Prostate gland (tissue), 2 donors: ENCODE results near the gene NACAD. TPM values are rescaled to one million over a fixed set of nuclear protein-coding genes. Genes with fewer than 3 reads are reported as not detected.

Experiments used
- DNase-seq: peaks from one replicate; pipeline ENCODE4 v3.0.0-alpha.2; 2019; ENCODE audit warnings: low spot score
- H3K27ac ChIP-seq, 2 donors: fragments of 200-600 bp; sonication (generic); 2 replicates each; pipeline ENCODE4 v1.5.1; 2017 to 2019
- H3K27me3 ChIP-seq: fragments of 200-600 bp; sonication (generic); replicated peaks from 2 replicates; pipeline ENCODE4 v1.5.1; 2019; ENCODE audit not compliant: insufficient read depth
- H3K36me3 ChIP-seq, 2 donors: fragments of 200-600 bp; sonication (generic); 1 replicate in 1 of 2; 2 replicates in 1 of 2; pipeline versions ENCODE4 v1.5.1 to v1.8.1; 2017 to 2019
- H3K4me1 ChIP-seq: fragments of 200-600 bp; sonication (generic); replicated peaks from 2 replicates; pipeline ENCODE4 v1.5.1; 2019
- H3K4me3 ChIP-seq, 2 donors: fragments of 200-600 bp; sonication (generic); 2 replicates each; pipeline ENCODE4 v1.5.1; 2017 to 2019
- H3K9me3 ChIP-seq: fragments of 200-600 bp; sonication (generic); 2 replicates; pipeline ENCODE4 v1.5.1; 2017
- CTCF ChIP-seq, 4 experiments: fragments of 200-600 bp in 2 of 4; fragments of 450-650 bp in 2 of 4; sonication (generic) in 2 of 4; IDR thresholded peaks; 1 replicate in 3 of 4; 2 replicates in 1 of 4; pipeline ENCODE4 v1.5.1; 2016 to 2019; ENCODE audit warnings: antibody characterized with exemption in 4 of 4, mild to moderate bottlenecking in 2 of 4, moderate library complexity in 2 of 4
- POLR2A ChIP-seq: fragments of 450-650 bp; IDR thresholded peaks from one replicate; pipeline ENCODE4 v1.6.1; 2016; ENCODE audit warnings: antibody characterized with exemption, mild to moderate bottlenecking
- POLR2AphosphoS5 ChIP-seq: sonication (generic); formaldehyde crosslinking; IDR thresholded peaks from one replicate; pipeline ENCODE4 v1.6.1; 2017; ENCODE audit warnings: antibody characterized with exemption
- WGBS: methylation state at CpG from one replicate; pipeline ENCODE4 v1.1.5; 2018; 5-methylcytosine and 5-hydroxymethylcytosine counted together
- intact Hi-C: fragments of 100-400 bp; cut with DNase I; formaldehyde crosslinking; loops from one replicate; pipeline ENCODE4 v1.14.2; 2022
- total RNA-seq, 2 donors: library from RNA; depleted of rRNA; stranded (reverse); fragments of >200 nt; gene quantifications; one replicate each; pipeline ENCODE4 v1.1.0, GENCODE V29; 2016

Gene NACAD
- total RNA-seq, 2 donors from 2014 or later = 3.5 to 10.3 TPM

DNA sequence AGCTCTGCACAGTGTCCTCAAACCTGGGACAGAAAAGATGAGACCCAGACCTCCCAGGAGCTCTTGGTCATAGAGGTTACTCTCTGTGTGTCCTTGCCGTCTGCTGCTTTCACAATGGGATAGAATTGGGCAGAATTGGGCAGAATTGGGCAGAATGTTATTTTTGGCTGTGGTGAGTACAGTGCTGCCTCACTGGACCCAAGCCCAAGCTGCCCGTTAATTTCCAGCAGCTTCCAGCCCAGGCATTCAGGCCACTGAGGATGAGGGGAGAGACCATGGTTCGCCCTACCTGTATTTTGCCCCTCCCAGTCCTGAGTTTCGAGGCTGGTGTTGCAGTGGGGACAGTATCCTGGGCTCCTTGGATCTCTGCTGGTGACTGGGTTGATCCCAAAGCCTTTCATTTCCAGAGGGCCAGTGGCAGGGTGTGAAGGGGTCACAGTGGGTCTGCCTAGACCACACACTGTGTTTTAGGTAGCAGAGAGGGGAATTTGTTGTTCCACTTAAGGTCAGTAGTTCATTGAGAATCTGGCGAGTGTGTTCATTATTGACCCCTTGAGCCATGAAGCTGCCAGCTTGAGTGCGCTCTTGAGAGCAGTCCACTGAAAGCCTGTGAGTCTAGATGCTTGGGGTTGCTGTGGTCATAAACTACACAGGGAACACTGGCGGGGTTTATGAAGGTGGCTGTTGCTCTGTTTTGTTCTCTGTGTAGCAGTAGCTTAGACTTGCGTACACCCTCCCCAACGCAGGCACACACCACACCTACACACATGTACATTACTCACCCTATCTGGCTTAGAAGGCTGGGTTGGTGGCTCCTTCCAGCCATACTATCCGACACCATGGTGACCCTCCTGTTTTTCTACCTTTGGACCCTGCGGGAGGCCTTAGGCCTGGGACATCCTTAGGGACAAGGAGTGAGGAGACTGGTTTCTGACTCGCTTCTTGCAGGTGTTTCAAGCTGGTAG lies 23.5 kb downstream of the NACAD start:
- intact Hi-C loops = no loop called here
- Histone ChIP-seq H3K27me3 (no peaks in the 10 kb centered on the region), H3K4me1 (no peaks in the 10 kb centered on the region), H3K4me3 (no peak overlapping the region), H3K27ac (no peak overlapping the region), H3K36me3 (no peaks in the 10 kb centered on the region), H3K9me3 (no peaks in the 10 kb centered on the region)
- TF ChIP-seq CTCF (IDR thresholded peaks at IDR 0.05) = no peak
- no peak for TF ChIP-seq POLR2A
- TF ChIP-seq POLR2AphosphoS5 = no peak
- WGBS = 91% methylated on average over 12 of the region's 12 CpGs
- DNase-seq = no peak

DNA sequence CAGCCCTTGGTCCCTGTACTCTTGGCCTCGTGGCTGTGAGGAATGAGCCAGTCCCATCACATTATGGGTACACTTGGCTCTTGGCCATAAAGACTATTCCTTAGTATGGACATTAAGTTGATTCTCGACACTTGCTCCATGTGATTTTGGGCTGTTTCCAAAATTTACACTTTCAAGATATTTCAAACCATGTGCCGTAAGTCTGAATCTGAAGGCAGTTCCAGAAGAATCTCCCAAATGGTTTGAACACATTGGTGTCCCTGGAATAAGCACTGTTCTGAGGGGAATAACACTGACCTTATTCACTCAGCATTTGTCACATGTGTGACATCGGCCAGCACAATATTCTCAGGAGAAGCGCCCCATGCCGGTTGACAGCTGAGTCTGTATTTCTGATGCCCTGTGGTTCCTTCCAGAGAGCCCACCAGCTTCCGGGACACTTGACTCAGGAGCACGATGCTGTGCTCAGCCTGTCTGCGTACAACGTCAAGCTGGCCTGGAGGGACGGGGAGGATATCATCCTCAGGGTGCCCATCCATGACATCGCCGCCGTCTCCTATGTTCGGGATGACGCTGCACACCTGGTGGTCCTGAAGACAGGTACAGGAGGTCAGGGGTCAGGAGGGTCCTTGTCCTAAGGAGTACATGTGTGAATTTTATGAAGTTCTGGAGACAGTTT lies 24.6 kb downstream of the NACAD start:
- TF ChIP-seq POLR2AphosphoS5 = no peak
- no peak for TF ChIP-seq CTCF (IDR thresholded peaks at IDR 0.05)
- no peak for TF ChIP-seq POLR2A
- intact Hi-C loops = no loop called here
- H3K36me3 ChIP-seq = no peaks in the 10 kb centered on the region
- no peaks in the 10 kb centered on the region for H3K27me3 ChIP-seq
- DNase-seq = no peak
- H3K27ac ChIP-seq = no peak overlapping the region
- H3K4me3 ChIP-seq = no peak overlapping the region
- no peaks in the 10 kb centered on the region for H3K4me1 ChIP-seq
- no peaks in the 10 kb centered on the region for H3K9me3 ChIP-seq
- 90% methylated on average over 11 of the region's 16 CpGs for WGBS

GRCh38 chr7:45061806-45062425 lies 26.9 kb downstream of the NACAD start:
- no peaks in the 10 kb centered on the region for H3K36me3 ChIP-seq
- no peak for DNase-seq
- no peak overlapping the region for H3K27ac ChIP-seq
- H3K9me3 ChIP-seq = no peaks in the 10 kb centered on the region
- intact Hi-C loops = no loop called here
- H3K4me3 ChIP-seq = no peak overlapping the region
- TF ChIP-seq CTCF (IDR thresholded peaks at IDR 0.05) (no peak), POLR2A (no peak), POLR2AphosphoS5 (no peak)
- WGBS = 93% methylated on average over 1 of the region's 1 CpG
- H3K4me1 ChIP-seq = no peaks in the 10 kb centered on the region
- H3K27me3 ChIP-seq = no peaks in the 10 kb centered on the region

DNA sequence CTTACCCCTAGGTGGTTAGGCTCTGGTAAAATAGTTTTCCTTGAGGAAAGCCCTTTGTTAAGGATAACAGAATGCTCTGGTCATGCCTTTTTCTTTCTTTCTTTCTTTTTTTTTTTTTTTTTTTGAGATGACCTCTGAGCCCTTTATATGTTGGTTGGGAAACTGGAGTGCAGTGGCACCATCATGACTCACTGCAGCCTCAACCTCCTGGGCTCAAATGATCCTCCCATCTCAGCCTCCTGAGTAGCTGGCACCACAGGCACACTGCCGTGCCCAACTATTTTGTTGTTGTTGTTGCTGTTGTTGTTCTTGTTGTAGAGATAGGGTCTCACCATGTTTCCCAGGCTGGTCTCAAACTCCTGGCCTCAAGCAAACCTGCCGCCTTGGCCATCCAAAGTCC lies 27.4 kb downstream of the NACAD start:
- Histone ChIP-seq H3K27ac (no peak overlapping the region), H3K27me3 (no peaks in the 10 kb centered on the region), H3K4me3 (no peak overlapping the region), H3K36me3 (no peaks in the 10 kb centered on the region), H3K4me1 (no peaks in the 10 kb centered on the region), H3K9me3 (no peaks in the 10 kb centered on the region)
- 95% methylated on average over 2 of the region's 2 CpGs for WGBS
- DNase-seq = no peak
- no peak for TF ChIP-seq POLR2A
- no peak for TF ChIP-seq CTCF (IDR thresholded peaks at IDR 0.05)
- TF ChIP-seq POLR2AphosphoS5 = no peak
- intact Hi-C loops = no loop called here
